ENCODE data around the gene HNRNPC.
"Not testable (repeated sequence)": the region's sequence is repeated elsewhere in the genome, so short reads cannot be mapped to it uniquely, and the experiment has no call there.

Gene HNRNPC

GRCh38 chr14:21241218-21241819, 27.9 kb downstream of the HNRNPC start:
- no peak for DNase-seq

- no peak for DNase-seq
Observed at GRCh38 chr14:21240417-21240816, 28.8 kb downstream of the HNRNPC start.

GRCh38 chr14:21238823-21239518, 30.3 kb downstream of the HNRNPC start:
- no peak for DNase-seq

DNA sequence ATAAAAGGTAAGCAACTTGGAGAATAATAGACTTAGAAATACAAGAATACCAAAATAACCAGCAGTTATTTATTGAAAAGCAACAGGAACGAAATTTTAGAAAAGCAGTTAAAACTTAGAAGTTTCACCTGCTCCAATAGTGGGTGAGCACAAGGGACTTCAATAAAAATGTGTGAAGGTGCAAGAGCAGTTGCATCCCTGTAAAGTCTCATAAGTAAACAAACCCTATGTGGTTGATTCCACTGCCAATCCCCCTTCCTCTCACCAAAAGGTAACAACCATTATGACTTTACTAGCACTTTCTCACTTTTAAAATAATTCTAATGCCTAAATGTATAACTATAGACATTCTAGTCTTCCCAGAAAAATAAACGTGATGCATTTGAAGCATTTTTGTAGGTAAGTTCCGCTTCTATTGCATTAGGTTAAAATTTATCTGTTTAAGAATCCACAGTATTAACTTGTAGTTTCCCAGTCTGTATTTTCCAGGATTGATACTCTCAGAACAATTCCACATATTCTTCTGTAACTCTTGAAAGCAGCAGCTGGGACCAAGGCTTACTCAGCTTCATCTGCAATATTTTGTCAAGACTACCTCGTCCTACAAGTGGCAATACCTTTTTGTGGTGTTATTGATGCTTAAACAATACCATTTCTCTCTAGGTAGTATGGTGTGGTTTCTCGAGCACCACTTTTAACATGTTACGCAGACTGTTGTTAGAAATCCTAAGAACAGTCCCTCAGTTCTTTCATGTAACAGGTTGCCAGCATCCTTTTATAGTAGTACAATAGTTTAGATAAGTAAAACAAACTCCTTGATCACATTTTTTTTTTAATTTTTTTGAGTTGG, 32.1 kb downstream of the HNRNPC start:
- DNase-seq: no peak

GRCh38 chr14:21234112-21234511, 35.1 kb downstream of the HNRNPC start:
- no peak for DNase-seq

GRCh38 chr14:21233457-21234076, 35.7 kb downstream of the HNRNPC start:
- no peak for DNase-seq

- no peak for DNase-seq
Observed at GRCh38 chr14:21231020-21231652, 38.1 kb downstream of the HNRNPC start.

GRCh38 chr14:21229821-21230220, 39.4 kb downstream of the HNRNPC start:
- DNase-seq: no peak

DNA sequence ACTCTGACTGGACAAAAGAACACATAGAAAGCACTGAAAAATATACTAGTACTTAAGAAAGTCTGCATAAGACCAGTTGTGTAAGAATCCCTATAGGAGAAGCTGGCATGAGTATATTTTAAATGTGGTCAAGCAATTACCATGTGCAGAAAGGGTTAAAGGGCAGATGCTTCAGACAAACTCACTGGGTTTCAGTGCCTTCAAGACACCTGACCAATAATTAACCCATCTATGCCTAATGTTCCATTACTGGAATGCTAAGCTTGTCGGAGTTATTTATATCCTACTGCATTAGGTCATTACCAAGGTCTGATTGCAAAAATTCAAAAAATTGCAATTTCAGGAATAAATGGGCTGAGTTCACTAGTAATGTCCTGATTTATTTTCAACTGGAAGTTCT, 41.3 kb downstream of the HNRNPC start:
- DNase-seq: no peak

DNA sequence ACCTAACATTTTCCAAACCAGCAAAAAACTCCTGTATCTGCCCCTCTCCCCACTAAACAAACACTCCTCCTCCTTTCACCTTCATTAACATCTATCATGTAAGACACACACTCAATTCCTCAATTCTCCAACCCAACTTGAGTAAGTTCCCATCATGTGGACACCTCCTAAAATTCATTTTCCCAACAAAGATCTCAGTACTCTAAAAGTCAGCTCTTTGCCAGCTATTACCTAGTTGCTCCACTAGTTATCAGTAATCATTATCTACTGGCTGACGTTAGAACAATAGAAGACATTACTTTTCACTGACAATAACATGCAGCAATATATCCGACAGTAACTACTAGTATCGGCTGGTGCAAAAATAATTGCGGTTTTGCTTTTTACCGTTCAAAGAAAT, 42.1 kb downstream of the HNRNPC start:
- no peak for DNase-seq

DNA sequence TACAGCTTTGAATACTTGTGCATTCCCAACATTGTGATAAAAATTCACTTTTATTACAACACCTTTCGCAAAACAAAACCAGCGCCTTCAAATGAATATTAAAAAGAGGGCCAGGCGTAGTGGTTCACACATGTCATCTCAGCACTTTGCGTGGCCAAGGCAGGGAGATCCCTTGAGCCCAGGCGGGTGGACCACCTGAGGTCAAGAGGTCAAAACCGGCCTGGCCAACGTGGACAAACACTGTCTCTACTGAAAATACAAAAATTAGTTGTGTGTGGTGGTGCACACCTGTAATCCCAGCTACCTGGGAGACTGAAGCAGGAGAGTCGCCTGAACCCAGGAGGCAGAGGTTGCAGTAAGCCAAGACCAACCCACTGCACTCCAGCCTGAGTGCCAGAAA, 42.8 kb downstream of the HNRNPC start:
- DNase-seq: no peak

DNA sequence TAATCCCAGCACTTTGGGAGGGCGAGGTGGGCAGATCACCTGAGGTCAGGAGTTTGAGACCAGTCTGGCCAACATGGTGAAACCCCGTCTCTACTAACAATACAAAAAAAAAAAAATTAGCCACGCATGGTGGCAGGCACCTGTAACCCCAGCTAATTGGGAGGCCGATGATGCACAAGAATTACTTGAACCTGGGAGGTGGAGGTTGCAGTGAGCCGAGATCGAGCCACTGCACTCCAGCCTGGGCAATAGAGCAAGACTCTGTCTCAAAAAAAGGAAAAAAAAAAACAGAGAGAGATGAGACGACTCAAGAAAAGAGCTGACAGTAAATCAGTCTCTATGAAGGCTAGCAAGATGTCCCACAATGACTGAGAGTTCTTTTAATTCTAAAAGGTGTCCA, 44.1 kb downstream of the HNRNPC start:
- not testable (repeated sequence) for DNase-seq

DNA sequence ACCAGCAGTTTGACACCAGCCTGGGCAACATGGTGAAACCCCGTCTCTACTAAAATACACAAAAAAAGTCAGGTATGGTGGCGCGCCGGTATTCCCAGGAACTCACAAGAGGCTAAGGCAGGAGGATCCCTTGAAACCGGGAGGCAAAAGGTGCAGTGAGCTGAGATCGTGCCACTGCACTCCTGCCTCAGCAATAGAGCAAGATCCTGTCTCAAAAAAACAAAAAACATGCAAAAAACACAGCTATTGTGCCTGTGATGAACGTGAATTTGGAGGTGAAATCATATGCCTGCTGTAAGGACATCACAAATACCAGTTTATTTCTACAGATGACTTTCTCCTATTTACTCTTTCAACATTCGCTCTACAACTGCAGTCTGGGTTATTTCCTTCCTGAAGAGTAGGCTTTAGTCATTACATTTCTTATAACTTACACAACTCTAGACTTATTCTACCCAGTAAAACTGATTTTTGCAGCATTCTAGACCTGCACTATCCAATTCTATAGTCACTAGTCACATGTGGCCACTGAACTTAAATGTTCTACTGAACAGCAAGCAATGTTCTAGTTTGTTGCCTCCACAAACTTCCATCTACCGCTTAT, 48.3 kb downstream of the HNRNPC start:
- no peak for DNase-seq

- DNase-seq: no peak
Observed at GRCh38 chr14:21219561-21220111, 49.6 kb downstream of the HNRNPC start.

GRCh38 chr14:21219120-21219519, 50.1 kb downstream of the HNRNPC start:
- DNase-seq: no peak

- no peak for DNase-seq
Observed at GRCh38 chr14:21215879-21216251, 53.4 kb downstream of the HNRNPC start.

GRCh38 chr14:21215130-21215878, 53.9 kb downstream of the HNRNPC start:
- no peak for DNase-seq

- DNase-seq: no peak
Observed at GRCh38 chr14:21213652-21214051, 55.6 kb downstream of the HNRNPC start.

GRCh38 chr14:21212824-21213223, 56.4 kb downstream of the HNRNPC start:
- not testable (repeated sequence) for DNase-seq

DNA sequence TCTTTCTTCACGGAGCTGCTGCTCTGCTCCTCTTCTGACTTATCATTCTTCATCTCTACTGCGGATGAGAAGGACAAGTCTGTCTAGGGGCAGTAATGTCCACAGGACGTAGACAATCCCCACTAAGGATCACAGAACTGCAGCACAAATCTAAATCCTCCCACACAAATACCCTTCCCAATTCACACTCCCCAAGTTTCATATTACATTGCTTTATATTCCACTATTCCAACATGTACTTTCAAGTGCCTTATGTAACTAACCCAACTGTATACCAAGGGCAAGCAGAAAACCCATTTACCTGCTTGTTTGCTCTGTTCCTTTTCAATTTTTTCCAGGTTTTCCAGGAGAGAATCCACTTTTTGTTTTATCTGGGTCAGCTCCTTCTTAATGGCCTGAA, 57.7 kb downstream of the HNRNPC start:
- no peak for DNase-seq

GRCh38 chr14:21210023-21210422, 59.2 kb downstream of the HNRNPC start:
- no peak for DNase-seq
